Panc1 (cell line): ENCODE measurements around the gene TAF15. TPM values are rescaled to one million over a fixed set of nuclear protein-coding genes. Genes with fewer than 3 reads are reported as not detected.

Experiments used
- ATAC-seq: fragments of 200-7000 bp; cut with Tn5 transposase; 2 replicates; pipeline ENCODE4 v1.9.1; 2020; ENCODE audit warnings: mild to moderate bottlenecking, moderate library complexity
- BruUV-seq: library from RNA; stranded (reverse); fragments of 400-500 nt; replicated peaks from 2 replicates; lab custom pipeline; 2021; lab: Mats Ljungman, UMichigan
- CTCF ChIA-PET: fragments of 300-600 bp; sonication (Branson Sonifier 250); formaldehyde crosslinking; loops from one replicate; lab custom pipeline; 2022; ENCODE audit warnings: antibody characterized with exemption; lab: Charles Lee
- POLR2A ChIA-PET: fragments of 300-600 bp; sonication (Branson Sonifier 250); formaldehyde crosslinking; loops from one replicate; lab custom pipeline; 2022; ENCODE audit warnings: antibody characterized with exemption; lab: Charles Lee
- DNase-seq: peaks from one replicate; pipeline ENCODE4 v3.0.0-alpha.2; 2010; ENCODE audit warnings: low read depth, low spot score
- H3K27ac ChIP-seq: 2 replicates; pipeline ENCODE4 v1.5.1; 2011; ENCODE audit warnings: mild to moderate bottlenecking, low read length, inconsistent platforms
- H3K27me3 ChIP-seq: fragments of 200-500 bp; sonication (Bioruptor generic); 2 replicates; pipeline ENCODE4 v1.6.0; 2014; ENCODE audit warnings: low read length, inconsistent platforms; ENCODE audit not compliant: control insufficient read depth, insufficient read depth
- H3K36me3 ChIP-seq: fragments of 200-500 bp; sonication (Bioruptor generic); 2 replicates; pipeline ENCODE4 v1.5.1; 2014; ENCODE audit warnings: inconsistent platforms, mild to moderate bottlenecking, low read length, moderate library complexity; ENCODE audit not compliant: control insufficient read depth, insufficient read depth
- H3K4me1 ChIP-seq: 2 replicates; pipeline ENCODE4 v1.5.1; 2011; ENCODE audit warnings: inconsistent platforms, mild to moderate bottlenecking, low read length, moderate library complexity; ENCODE audit not compliant: control insufficient read depth, insufficient read depth
- H3K4me3 ChIP-seq, 2 experiments: 2 replicates each; pipeline ENCODE4 v1.5.1; 2011 to 2012; ENCODE audit warnings: low read depth in 2 of 2, low read length in 2 of 2, mild to moderate bottlenecking in 2 of 2, inconsistent platforms in 1 of 2, moderate library complexity in 1 of 2
- H3K9me3 ChIP-seq: fragments of 200-500 bp; sonication (Bioruptor generic); 2 replicates; pipeline ENCODE4 v1.5.1; 2014; ENCODE audit warnings: low read depth, mild to moderate bottlenecking, inconsistent platforms, low read length, moderate library complexity; ENCODE audit not compliant: control insufficient read depth, insufficient read depth
- CTCF ChIP-seq: fragments of 450-650 bp; IDR thresholded peaks from 2 replicates; pipeline ENCODE4 v1.5.1; 2017; ENCODE audit warnings: mild to moderate bottlenecking
- POLR2AphosphoS5 ChIP-seq: IDR thresholded peaks from 2 replicates; pipeline ENCODE4 v1.6.1; 2012; ENCODE audit warnings: mild to moderate bottlenecking, low read depth, low read length, moderate library complexity
- SIN3A ChIP-seq: IDR thresholded peaks from 2 replicates; pipeline ENCODE4 v1.6.1; 2012; ENCODE audit warnings: low read depth, mild to moderate bottlenecking, low read length, moderate library complexity, borderline replicate concordance; ENCODE audit not compliant: insufficient read depth
- TCF7L2 ChIP-seq: IDR thresholded peaks from 2 replicates; pipeline ENCODE4 v1.6.1; 2011; ENCODE audit warnings: mild to moderate bottlenecking, low read depth, low read length, inconsistent platforms
- in situ Hi-C: cut with HindIII; loops from 2 replicates; pipeline ENCODE4 v1.10.0; 2016; ENCODE audit warnings: low sequenced_read_pairs, low pct_unique_long_range_greater_than_20kb
- intact Hi-C: fragments of 100-400 bp; cut with micrococcal nuclease; formaldehyde crosslinking; loops from one replicate; pipeline ENCODE4 v1.10.0; 2022; ENCODE audit not compliant: unreplicated experiment
- total RNA-seq: library from RNA; stranded (reverse); gene quantifications from one replicate; pipeline ENCODE4 v1.2.1, GENCODE V29; 2021; ENCODE audit not compliant: unreplicated experiment
- TF ChIP-seq, protein P1 (sequence below), 2 experiments: IDR thresholded peaks; 2 replicates each; pipeline ENCODE4 v1.6.1; 2011 to 2012; ENCODE audit warnings: low read depth in 2 of 2, control low read depth in 1 of 2, low read length in 1 of 2, mild to moderate bottlenecking in 1 of 2, moderate library complexity in 1 of 2; ENCODE audit not compliant: insufficient read depth in 1 of 2

Gene TAF15
- total RNA-seq, 1 experiment from 2014 or later = 249 TPM

DNA sequence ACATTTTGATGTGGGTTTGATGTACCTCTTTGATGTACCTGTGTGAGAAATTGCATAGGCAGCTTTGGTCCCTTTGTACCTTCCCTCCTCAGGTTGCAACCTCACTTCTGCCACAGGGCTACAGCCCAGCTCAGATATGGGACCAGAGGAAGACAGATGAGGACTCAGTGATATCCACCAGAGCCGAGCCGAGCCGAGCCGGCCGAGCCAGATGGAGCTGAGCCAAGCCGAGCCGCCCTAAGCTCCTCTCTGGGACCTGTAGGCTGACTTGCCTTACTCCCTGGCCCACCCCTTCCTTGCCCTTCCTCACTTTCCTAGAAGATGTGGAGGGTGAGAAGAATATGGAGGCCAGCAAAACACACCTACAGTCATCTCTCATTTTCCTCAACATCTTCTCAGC, 55.6 kb downstream of the TAF15 start:
- no TSS peak for BruUV-seq
- DNase-seq (no peak), ATAC-seq (no peak)
- no peak overlapping the region for H3K4me3 ChIP-seq
- no peaks in the 10 kb centered on the region for H3K9me3 ChIP-seq
- H3K27me3 ChIP-seq = no peaks in the 10 kb centered on the region
- intact Hi-C loops (no loop called here), in situ Hi-C loops (no loop called here)
- no peak for TF ChIP-seq SIN3A
- TF ChIP-seq, protein P1, sequence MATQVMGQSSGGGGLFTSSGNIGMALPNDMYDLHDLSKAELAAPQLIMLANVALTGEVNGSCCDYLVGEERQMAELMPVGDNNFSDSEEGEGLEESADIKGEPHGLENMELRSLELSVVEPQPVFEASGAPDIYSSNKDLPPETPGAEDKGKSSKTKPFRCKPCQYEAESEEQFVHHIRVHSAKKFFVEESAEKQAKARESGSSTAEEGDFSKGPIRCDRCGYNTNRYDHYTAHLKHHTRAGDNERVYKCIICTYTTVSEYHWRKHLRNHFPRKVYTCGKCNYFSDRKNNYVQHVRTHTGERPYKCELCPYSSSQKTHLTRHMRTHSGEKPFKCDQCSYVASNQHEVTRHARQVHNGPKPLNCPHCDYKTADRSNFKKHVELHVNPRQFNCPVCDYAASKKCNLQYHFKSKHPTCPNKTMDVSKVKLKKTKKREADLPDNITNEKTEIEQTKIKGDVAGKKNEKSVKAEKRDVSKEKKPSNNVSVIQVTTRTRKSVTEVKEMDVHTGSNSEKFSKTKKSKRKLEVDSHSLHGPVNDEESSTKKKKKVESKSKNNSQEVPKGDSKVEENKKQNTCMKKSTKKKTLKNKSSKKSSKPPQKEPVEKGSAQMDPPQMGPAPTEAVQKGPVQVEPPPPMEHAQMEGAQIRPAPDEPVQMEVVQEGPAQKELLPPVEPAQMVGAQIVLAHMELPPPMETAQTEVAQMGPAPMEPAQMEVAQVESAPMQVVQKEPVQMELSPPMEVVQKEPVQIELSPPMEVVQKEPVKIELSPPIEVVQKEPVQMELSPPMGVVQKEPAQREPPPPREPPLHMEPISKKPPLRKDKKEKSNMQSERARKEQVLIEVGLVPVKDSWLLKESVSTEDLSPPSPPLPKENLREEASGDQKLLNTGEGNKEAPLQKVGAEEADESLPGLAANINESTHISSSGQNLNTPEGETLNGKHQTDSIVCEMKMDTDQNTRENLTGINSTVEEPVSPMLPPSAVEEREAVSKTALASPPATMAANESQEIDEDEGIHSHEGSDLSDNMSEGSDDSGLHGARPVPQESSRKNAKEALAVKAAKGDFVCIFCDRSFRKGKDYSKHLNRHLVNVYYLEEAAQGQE (IDR thresholded peaks at IDR 0.05; ENCODE audit: insufficient read depth in 1 of 2, low read depth in 2 of 2, low read length in 1 of 2) = no peak
- TF ChIP-seq TCF7L2 = no peak
- TF ChIP-seq POLR2AphosphoS5 = no peak
- no peak for TF ChIP-seq CTCF
- CTCF ChIA-PET = no interaction called here
- H3K36me3 ChIP-seq = no peaks in the 10 kb centered on the region
- POLR2A ChIA-PET = no interaction called here
- H3K27ac ChIP-seq = no peak overlapping the region
- H3K4me1 ChIP-seq = no peaks in the 10 kb centered on the region

DNA sequence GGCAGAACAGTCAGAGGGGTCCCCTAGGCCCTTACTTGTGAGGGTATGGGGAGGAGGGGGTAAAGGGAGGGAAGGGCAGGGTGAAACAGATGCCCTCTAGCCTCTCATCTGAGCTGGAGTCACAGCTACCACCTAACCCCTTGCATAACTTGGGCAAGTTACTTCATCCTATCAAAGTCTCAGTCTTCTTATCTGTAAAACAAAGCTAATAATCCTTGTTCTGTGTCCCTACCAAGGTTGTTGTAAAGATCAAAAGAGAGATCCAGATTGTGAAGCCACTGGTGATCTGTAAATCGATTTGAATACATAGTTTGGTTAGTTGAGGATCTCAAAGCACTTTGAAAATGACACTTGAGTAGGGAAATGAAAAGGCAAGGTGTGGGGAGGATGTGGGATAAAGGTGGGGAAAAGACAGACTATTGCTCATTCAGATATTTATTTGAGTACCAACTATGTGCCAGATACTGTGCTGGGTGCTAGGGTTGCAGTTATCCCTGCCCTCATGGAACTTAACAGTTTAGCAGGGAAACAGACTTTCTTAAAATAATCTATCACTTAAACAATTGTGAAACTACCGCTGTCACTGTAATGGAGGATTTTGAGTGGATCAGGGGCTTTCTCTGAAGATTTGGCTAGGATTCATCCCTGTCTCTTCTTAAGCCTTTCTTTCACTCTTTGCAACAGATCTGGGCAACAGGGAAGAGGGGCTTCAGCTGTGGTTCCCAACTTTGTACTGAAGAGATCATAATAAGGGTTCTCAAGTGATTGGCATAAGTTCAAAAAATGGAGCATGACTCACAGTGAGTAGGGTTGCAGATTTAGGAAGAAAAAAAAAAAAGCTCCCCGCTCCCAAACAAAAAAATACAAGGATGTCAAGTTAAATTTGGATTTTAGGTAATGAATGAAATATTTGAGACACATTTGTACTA, 56.4 kb downstream of the TAF15 start:
- in situ Hi-C loops = no loop called here

More for the DNA sequence above, 56.4 kb downstream of the TAF15 start:
- Histone ChIP-seq H3K36me3 (no peaks in the 10 kb centered on the region), H3K4me1 (no peaks in the 10 kb centered on the region), H3K9me3 (no peaks in the 10 kb centered on the region), H3K27ac (no peak overlapping the region), H3K4me3 (no peak overlapping the region), H3K27me3 (no peaks in the 10 kb centered on the region)
- DNase-seq (no peak), ATAC-seq (no peak)
- ChIA-PET CTCF (interaction anchor here (0.5 kb wide), 1 partner anchor 555 kb away, joined by 3 read pairs; no protein-coding TSS in a partner anchor), POLR2A (interaction anchor here (0.6 kb wide), 1 partner anchor 69 kb away, joined by 4 read pairs; no protein-coding TSS in a partner anchor)
- no peak for TF ChIP-seq SIN3A
- TF ChIP-seq CTCF = no peak
- TF ChIP-seq POLR2AphosphoS5 = no peak
- TF ChIP-seq TCF7L2 = no peak
- TF ChIP-seq, protein P1 (IDR thresholded peaks at IDR 0.05; ENCODE audit: insufficient read depth in 1 of 2, low read depth in 2 of 2, low read length in 1 of 2) = no peak
- BruUV-seq = no TSS peak
- intact Hi-C loops = no loop called here
